DND-41 (cell line): Measurements from ENCODE around the gene UPK1A.
"Not testable (repeated sequence)": the region's sequence is repeated elsewhere in the genome, so short reads cannot be mapped to it uniquely, and the experiment has no call there.

ENCODE experiments used
- ATAC-seq: fragments of 200-7000 bp; cut with Tn5 transposase; 3 replicates; pipeline ENCODE4 v1.9.1; 2021; ENCODE audit warnings: low read depth; ENCODE audit not compliant: insufficient read depth
- DNase-seq: peaks from one replicate; pipeline ENCODE4 v3.0.0-alpha.2; 2020
- H2AFZ ChIP-seq: 2 replicates; pipeline ENCODE4 v1.6.0; 2012; ENCODE audit warnings: low read depth, low read length
- H3K27ac ChIP-seq: 2 replicates; pipeline ENCODE4 v1.5.1; 2012; ENCODE audit warnings: low read length, inconsistent platforms
- H3K27me3 ChIP-seq: fragments of 200-600 bp; sonication (generic); 2 replicates; pipeline ENCODE4 v1.6.0; 2012; ENCODE audit warnings: low read length, mild to moderate bottlenecking, inconsistent platforms; ENCODE audit not compliant: insufficient read depth, poor library complexity
- H3K36me3 ChIP-seq: 2 replicates; pipeline ENCODE4 v1.5.1; 2012; ENCODE audit warnings: low read length, inconsistent platforms; ENCODE audit not compliant: insufficient read depth
- H3K4me1 ChIP-seq: 2 replicates; pipeline ENCODE4 v1.5.1; 2012; ENCODE audit warnings: mild to moderate bottlenecking, low read length; ENCODE audit not compliant: insufficient read depth
- H3K4me2 ChIP-seq: 2 replicates; pipeline ENCODE4 v1.6.0; 2012; ENCODE audit warnings: mild to moderate bottlenecking, moderate library complexity, low read length, inconsistent platforms; ENCODE audit not compliant: insufficient read depth
- H3K4me3 ChIP-seq, 2 experiments: fragments of 200-600 bp in 1 of 2; shearing (Covaris generic) in 1 of 2; 2 replicates each; pipeline ENCODE4 v1.5.1; 2012 to 2016; ENCODE audit warnings: inconsistent platforms in 2 of 2, low read length in 2 of 2, mild to moderate bottlenecking in 2 of 2, low read depth in 1 of 2, moderate library complexity in 1 of 2
- H3K79me2 ChIP-seq: 2 replicates; pipeline ENCODE4 v1.6.0; 2012; ENCODE audit warnings: low read length, inconsistent platforms; ENCODE audit not compliant: insufficient read depth
- H3K9ac ChIP-seq: 2 replicates; pipeline ENCODE4 v1.6.0; 2012; ENCODE audit warnings: low read depth, mild to moderate bottlenecking, inconsistent platforms, low read length, moderate library complexity
- H3K9me3 ChIP-seq: 2 replicates; pipeline ENCODE4 v1.5.1; 2012; ENCODE audit warnings: low read length, moderate library complexity, mild to moderate bottlenecking, inconsistent platforms; ENCODE audit not compliant: insufficient read depth, severe bottlenecking
- H4K20me1 ChIP-seq: 2 replicates; pipeline ENCODE4 v1.6.0; 2012; ENCODE audit warnings: low read length; ENCODE audit not compliant: insufficient read depth
- CTCF ChIP-seq: IDR thresholded peaks from 2 replicates; pipeline ENCODE4 v1.5.1; 2012; ENCODE audit warnings: borderline replicate concordance, low read length, moderate library complexity, mild to moderate bottlenecking; ENCODE audit not compliant: poor library complexity, severe bottlenecking; ENCODE audit errors: extremely low read depth
- EZH2 ChIP-seq: IDR thresholded peaks from 3 replicates; pipeline ENCODE4 v1.6.1; 2012; ENCODE audit warnings: borderline replicate concordance, low read depth, mild to moderate bottlenecking, moderate library complexity, low read length, inconsistent platforms; ENCODE audit not compliant: severe bottlenecking

Gene UPK1A

GRCh38 chr19:35675589-35676140, 9.3 kb downstream of the UPK1A start:
- H2AFZ ChIP-seq, result no peak overlapping the region
- no peaks in the 10 kb centered on the region for H3K79me2 ChIP-seq
- no peak overlapping the region for H3K27ac ChIP-seq
- no peak for ATAC-seq
- no peaks in the 10 kb centered on the region for H3K36me3 ChIP-seq
- no peaks in the 10 kb centered on the region for H3K4me1 ChIP-seq
- no peaks in the 10 kb centered on the region for H4K20me1 ChIP-seq
- DNase-seq, result no peak
- no peak overlapping the region for H3K9ac ChIP-seq
- H3K4me3 ChIP-seq, result no peak overlapping the region
- no peaks in the 10 kb centered on the region for H3K27me3 ChIP-seq
- no peaks in the 10 kb centered on the region for H3K9me3 ChIP-seq
- TF ChIP-seq CTCF (no peak), EZH2 (no peak)
- H3K4me2 ChIP-seq, result no peak overlapping the region

GRCh38 chr19:35689836-35690235, 23.5 kb downstream of the UPK1A start:
- no peak overlapping the region for H3K4me2 ChIP-seq
- no peak for ATAC-seq
- DNase-seq, result no peak
- H2AFZ ChIP-seq, result no peak overlapping the region
- H3K27me3 ChIP-seq, result no peaks in the 10 kb centered on the region
- H3K27ac ChIP-seq, result no peak overlapping the region
- no peaks in the 10 kb centered on the region for H4K20me1 ChIP-seq
- H3K4me3 ChIP-seq, result no peak overlapping the region
- H3K79me2 ChIP-seq, result no peaks in the 10 kb centered on the region
- H3K9me3 ChIP-seq, result no peaks in the 10 kb centered on the region
- TF ChIP-seq CTCF (no peak), EZH2 (no peak)
- H3K36me3 ChIP-seq, result no peaks in the 10 kb centered on the region
- H3K9ac ChIP-seq, result no peak overlapping the region
- peaks cover 8% of the 10 kb centered on the region for H3K4me1 ChIP-seq

GRCh38 chr19:35691106-35691505, 24.8 kb downstream of the UPK1A start:
- not testable (repeated sequence) for DNase-seq

GRCh38 chr19:35692010-35692409, 25.7 kb downstream of the UPK1A start:
- H2AFZ ChIP-seq, result no peak overlapping the region
- no peaks in the 10 kb centered on the region for H3K27me3 ChIP-seq
- no peaks in the 10 kb centered on the region for H3K79me2 ChIP-seq
- no peak overlapping the region for H3K9ac ChIP-seq
- H3K4me1 ChIP-seq, result peaks cover 8% of the 10 kb centered on the region
- no peak overlapping the region for H3K4me2 ChIP-seq
- H3K36me3 ChIP-seq, result no peaks in the 10 kb centered on the region
- no peaks in the 10 kb centered on the region for H4K20me1 ChIP-seq
- ATAC-seq (no peak), DNase-seq (no peak)
- no peaks in the 10 kb centered on the region for H3K9me3 ChIP-seq
- TF ChIP-seq EZH2 (no peak), CTCF (no peak)
- H3K27ac ChIP-seq, result no peak overlapping the region
- no peak overlapping the region for H3K4me3 ChIP-seq

More at GRCh38 chr19:35691106-35691505, 24.8 kb downstream of the UPK1A start:
- not testable (repeated sequence) for ATAC-seq, H4K20me1 ChIP-seq, H3K4me3 ChIP-seq, H3K4me1 ChIP-seq, H3K79me2 ChIP-seq, H2AFZ ChIP-seq, H3K9me3 ChIP-seq, H3K9ac ChIP-seq, H3K27me3 ChIP-seq, H3K36me3 ChIP-seq, H3K4me2 ChIP-seq, H3K27ac ChIP-seq
